GM12878 (cell line): Measurements from ENCODE around the gene DGAT2. TPM values are rescaled to one million over a fixed set of nuclear protein-coding genes. Genes with fewer than 3 reads are reported as not detected.

Experiments used
- ATAC-seq: fragments of 200-7000 bp; cut with Tn5 transposase; 3 replicates; pipeline ENCODE4 v1.9.1; 2020; ENCODE audit warnings: mild to moderate bottlenecking, moderate library complexity
- BruUV-seq: library from RNA; stranded (reverse); fragments of 400-500 nt; replicated peaks from 2 replicates; lab custom pipeline; 2021; lab: Mats Ljungman, UMichigan
- CTCF ChIA-PET: fragments of 300-600 bp; sonication (Branson Sonifier 250); formaldehyde crosslinking; extraction: SDS; loops from one replicate; lab custom pipeline; 2021; ENCODE audit warnings: inconsistent platforms; lab: Yijun Ruan, JAX
- POLR2A ChIA-PET: fragments of 350-600 bp; formaldehyde crosslinking; extraction: SDS; loops from one replicate; lab custom pipeline; 2021; ENCODE audit warnings: inconsistent platforms; lab: Charles Lee
- RAD21 ChIA-PET: fragments of 300-600 bp; sonication (Branson Sonifier 250); formaldehyde crosslinking; loops from one replicate; lab custom pipeline; 2023; ENCODE audit warnings: antibody characterized with exemption; ENCODE audit not compliant: unreplicated experiment; lab: Charles Lee
- SMC1A ChIA-PET: fragments of 300-600 bp; sonication (Branson Sonifier 250); formaldehyde crosslinking; loops from one replicate; lab custom pipeline; 2023; ENCODE audit not compliant: unreplicated experiment, uncharacterized antibody; lab: Charles Lee
- DNase-seq: peaks from one replicate; pipeline ENCODE4 v3.0.0-alpha.2; 2011; ENCODE audit warnings: low read depth, low spot score
- FAIRE-seq: peaks from 3 replicates; lab custom pipeline; 2011; peaks lifted over from hg19 to GRCh38; lab: Jason Lieb, UNC
- H2AFZ ChIP-seq: 2 replicates; pipeline ENCODE4 v1.6.0; 2011; ENCODE audit warnings: low read depth, low read length, control low read depth; ENCODE audit not compliant: control insufficient read depth
- H3K27ac ChIP-seq: 2 replicates; pipeline ENCODE4 v1.5.1; 2011; ENCODE audit warnings: control low read depth; ENCODE audit not compliant: control insufficient read depth, insufficient read depth
- H3K27me3 ChIP-seq, 2 experiments: replicated peaks in 1 of 2; 2 replicates each; pipeline versions ENCODE4 v1.6.0 to v1.6.1; 2011; ENCODE audit warnings: low read length in 1 of 2; ENCODE audit not compliant: control insufficient read depth in 2 of 2, insufficient read depth in 2 of 2
- H3K36me3 ChIP-seq, 2 experiments: 2 replicates each; pipeline ENCODE4 v1.5.1; 2011; ENCODE audit warnings: low read length in 1 of 2; ENCODE audit not compliant: control insufficient read depth in 2 of 2, insufficient read depth in 2 of 2
- H3K4me1 ChIP-seq: 2 replicates; pipeline ENCODE4 v1.6.1; 2011; ENCODE audit warnings: mild to moderate bottlenecking, low read length, moderate library complexity, mixed read lengths; ENCODE audit not compliant: control insufficient read depth, insufficient read depth
- H3K4me2 ChIP-seq: 2 replicates; pipeline ENCODE4 v1.6.0; 2011; ENCODE audit warnings: control low read depth; ENCODE audit not compliant: control insufficient read depth, insufficient read depth
- H3K4me3 ChIP-seq: fragments of 200-600 bp; sonication (generic); 2 replicates; pipeline ENCODE4 v1.5.1; 2016
- H3K79me2 ChIP-seq: 2 replicates; pipeline ENCODE4 v1.6.0; 2011; ENCODE audit warnings: low read length; ENCODE audit not compliant: control insufficient read depth, insufficient read depth
- H3K9ac ChIP-seq: 2 replicates; pipeline ENCODE4 v1.8.0; 2011; ENCODE audit warnings: low read length, control low read depth, mixed read lengths; ENCODE audit not compliant: control insufficient read depth, insufficient read depth
- H3K9me3 ChIP-seq: replicated peaks from 3 replicates; pipeline ENCODE4 v1.5.1; 2011; ENCODE audit warnings: mild to moderate bottlenecking, low read length; ENCODE audit not compliant: control insufficient read depth, insufficient read depth
- H4K20me1 ChIP-seq: 2 replicates; pipeline ENCODE4 v1.6.0; 2011; ENCODE audit not compliant: control insufficient read depth, insufficient read depth
- BCL11A ChIP-seq: IDR thresholded peaks from 2 replicates; pipeline ENCODE4 v1.6.1; 2011; ENCODE audit warnings: low read depth, low read length
- CREB1 ChIP-seq: IDR thresholded peaks from 2 replicates; pipeline ENCODE4 v1.6.1; 2012; ENCODE audit warnings: low read depth, mild to moderate bottlenecking, inconsistent platforms
- IKZF1 ChIP-seq: fragments of 450-650 bp; conservative IDR thresholded peaks from 2 replicates; pipeline ENCODE4 v1.6.1; 2017; ENCODE audit warnings: antibody characterized with exemption, mild to moderate bottlenecking
- IRF4 ChIP-seq: IDR thresholded peaks from 2 replicates; pipeline ENCODE4 v1.6.1; 2011; ENCODE audit warnings: low read depth, low read length
- JUNB ChIP-seq: IDR thresholded peaks from 2 replicates; pipeline ENCODE4 v1.6.1; 2016; ENCODE audit warnings: antibody characterized with exemption, mild to moderate bottlenecking
- MEF2A ChIP-seq: IDR thresholded peaks from 2 replicates; pipeline ENCODE4 v1.6.1; 2011; ENCODE audit warnings: low read depth, mild to moderate bottlenecking, low read length, moderate library complexity; ENCODE audit not compliant: insufficient read depth
- NFIC ChIP-seq: IDR thresholded peaks from 2 replicates; pipeline ENCODE4 v1.6.1; 2012; ENCODE audit warnings: low read depth, mild to moderate bottlenecking, inconsistent platforms, low read length, moderate library complexity
- PAX5 ChIP-seq: IDR thresholded peaks from 2 replicates; pipeline ENCODE4 v1.6.1; 2011; ENCODE audit warnings: low read depth, low read length, borderline replicate concordance
- PML ChIP-seq: IDR thresholded peaks from 2 replicates; pipeline ENCODE4 v1.6.1; 2012; ENCODE audit warnings: low read length, inconsistent platforms
- SMAD1 ChIP-seq: fragments of 450-650 bp; IDR thresholded peaks from 2 replicates; pipeline ENCODE4 v1.6.1; 2018; ENCODE audit warnings: mild to moderate bottlenecking, low read depth; ENCODE audit not compliant: partially characterized antibody
- SMAD5 ChIP-seq: IDR thresholded peaks from 2 replicates; pipeline ENCODE4 v1.6.1; 2016; ENCODE audit warnings: antibody characterized with exemption, low read depth
- TCF3 ChIP-seq: IDR thresholded peaks from 2 replicates; pipeline ENCODE4 v1.6.1; 2012; ENCODE audit warnings: low read depth, mild to moderate bottlenecking, low read length, borderline replicate concordance; ENCODE audit not compliant: insufficient read depth
- TCF7 ChIP-seq: IDR thresholded peaks from 2 replicates; pipeline ENCODE4 v1.6.1; 2014; ENCODE audit warnings: antibody characterized with exemption, borderline replicate concordance
- WGBS: methylation state at CpG from one replicate; pipeline ENCODE4 v1.1.6; 2016; ENCODE audit warnings: low lambda C conversion rate; ENCODE audit not compliant: insufficient replicate concordance, insufficient coverage; ENCODE audit errors: missing lambda C conversion rate; 5-methylcytosine and 5-hydroxymethylcytosine counted together
- in situ Hi-C: fragments of 300-500 bp; cut with MboI; formaldehyde crosslinking; loops from 9 replicates; pipeline ENCODE4 v1.14.3; 2018; ENCODE audit warnings: mixed read lengths
- intact Hi-C: fragments of 100-400 bp; cut with micrococcal nuclease; formaldehyde crosslinking; loops from one replicate; pipeline ENCODE4 v1.14.2; 2022; ENCODE audit not compliant: unreplicated experiment
- polyA plus RNA-seq, 11 experiments: library from polyadenylated mRNA; depleted of rRNA in 4 of 11; unstranded in 6 of 11; stranded (reverse) in 5 of 11; fragments of >200 nt; fragmentation: Nextera tagmentation in 4 of 11; fragmentation: Illumina TruSeq in 1 of 11; extraction: Ambion mirVana in 4 of 11; extraction: Trizol in 1 of 11; gene quantifications; 1 replicate in 1 of 11; 2 replicates in 10 of 11; pipeline versions ENCODE4 v1.2.1 to v1.2.3, GENCODE V29; 2011 to 2016; ENCODE audit warnings: inconsistent platforms in 2 of 11, missing spikeins in 2 of 11, low read depth in 1 of 11
- total RNA-seq, 4 experiments: library from RNA; depleted of rRNA in 3 of 4; stranded (reverse); fragments of >200 nt in 3 of 4; fragmentation: Illumina TruSeq in 1 of 4; extraction: Trizol in 1 of 4; gene quantifications; 2 replicates each; pipeline versions ENCODE4 v1.2.1 to v1.2.3, GENCODE V29; 2013 to 2021
- TF ChIP-seq, protein P1 (sequence below): fragments of 450-650 bp; formaldehyde crosslinking; IDR thresholded peaks from 2 replicates; pipeline ENCODE4 v1.4.0; 2022; ENCODE audit warnings: mild to moderate bottlenecking, moderate library complexity
- TF ChIP-seq, protein P2 (sequence below): fragments of 450-650 bp; IDR thresholded peaks from 2 replicates; pipeline ENCODE4 v1.6.1; 2016; ENCODE audit warnings: mild to moderate bottlenecking, moderate library complexity, borderline replicate concordance

Gene DGAT2
- total and polyA plus RNA-seq, 10 of the 15 experiments (the other 5 are each of a cell fraction or from before 2014, with no cell fraction given), result 5.1 to 25.9 (median 17.6) TPM

DNA sequence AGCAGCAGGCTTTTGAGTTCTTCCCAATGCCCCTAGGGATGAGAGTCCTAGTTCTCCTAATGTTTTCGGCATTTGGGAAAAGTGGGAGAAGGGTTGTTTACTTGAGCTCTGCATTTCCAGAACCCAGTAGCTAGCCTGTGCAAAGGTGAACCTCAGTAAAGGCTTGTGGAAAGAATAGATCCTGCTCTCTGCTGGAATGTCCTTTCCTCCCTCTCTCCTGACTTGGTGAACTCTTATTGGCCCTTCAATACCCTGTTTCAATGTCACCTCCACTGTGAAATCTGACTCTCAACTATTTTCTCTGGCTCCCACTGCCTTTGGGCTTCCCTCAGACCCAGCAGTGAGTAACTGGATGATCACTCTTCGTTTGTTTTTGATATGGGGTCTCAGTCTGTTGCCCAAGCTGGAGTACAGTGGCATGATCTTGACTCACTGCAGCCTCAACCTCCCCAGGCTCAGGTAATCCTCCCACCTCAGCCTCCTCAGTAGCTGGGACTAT, 44.0 kb downstream of the DGAT2 start (continued):
- no peak for TF ChIP-seq SMAD1

DNA sequence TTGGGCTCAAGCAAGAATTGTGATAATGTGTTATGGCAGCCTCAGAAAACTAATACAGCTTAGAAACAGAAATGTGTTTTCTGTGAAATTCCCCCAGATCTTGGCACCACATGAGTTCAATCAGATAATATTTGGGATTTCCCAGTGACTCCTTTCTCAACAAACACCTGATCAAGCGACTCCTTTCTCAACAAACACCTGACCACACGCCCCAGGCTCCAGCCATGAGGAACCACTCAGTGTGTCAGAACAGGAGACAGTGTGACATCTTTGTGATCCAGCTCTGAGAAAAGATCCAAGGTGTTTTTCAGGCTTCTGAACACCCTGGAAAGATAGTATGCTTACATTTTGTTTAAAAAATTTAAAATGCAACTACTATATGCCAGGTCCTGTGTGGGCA, 44.5 kb downstream of the DGAT2 start:
- in situ Hi-C loops, result no loop called here
- Histone ChIP-seq H3K4me2 (peak overlapping the region; percentile 93), H2AFZ (no peak overlapping the region), H3K9ac (peak overlapping the region; percentile 73; the same call in 1 of the 2 replicates), H3K79me2 (peaks cover 65% of the 10 kb centered on the region), H3K4me3 (peak overlapping the region; percentile 77; the same call in 1 of the 2 replicates), H4K20me1 (no peaks in the 10 kb centered on the region), H3K27ac (peak overlapping the region; percentile 94), H3K36me3 (no peaks in the 10 kb centered on the region), H3K27me3 (no peaks in the 10 kb centered on the region), H3K4me1 (peaks cover 41% of the 10 kb centered on the region), H3K9me3 (no peaks in the 10 kb centered on the region)
- DNase-seq (no peak), FAIRE-seq (no peak), ATAC-seq (peak; percentile 10)
- POLR2A ChIA-PET, result interaction anchor here (0.6 to 8.7 kb wide), 10 partner anchors 10 to 288 kb away, joined by 3 to 173 read pairs (median 4); no protein-coding TSS in a partner anchor
- BruUV-seq, result no TSS peak
- CTCF ChIA-PET, result interaction anchor here (1.2 to 13.1 kb wide), 8 partner anchors 10 to 339 kb away, joined by 3 to 183 read pairs (median 20); no protein-coding TSS in a partner anchor
- intact Hi-C loops, result loop anchor here (10.0 kb wide), 1 partner anchor 1818 kb away; no protein-coding TSS in a partner anchor
- 3% methylated on average over 2 of the region's 2 CpGs for WGBS
- RAD21 ChIA-PET, result interaction anchor here (1.0 to 10.4 kb wide), 8 partner anchors 10 to 340 kb away, joined by 3 to 111 read pairs (median 20); partner anchors contain the start of gene DGAT2
- SMC1A ChIA-PET, result interaction anchor here (0.6 to 6.5 kb wide), 17 partner anchors 10 to 339 kb away, joined by 3 to 111 read pairs (median 4); no protein-coding TSS in a partner anchor
- TF ChIP-seq, protein P1, sequence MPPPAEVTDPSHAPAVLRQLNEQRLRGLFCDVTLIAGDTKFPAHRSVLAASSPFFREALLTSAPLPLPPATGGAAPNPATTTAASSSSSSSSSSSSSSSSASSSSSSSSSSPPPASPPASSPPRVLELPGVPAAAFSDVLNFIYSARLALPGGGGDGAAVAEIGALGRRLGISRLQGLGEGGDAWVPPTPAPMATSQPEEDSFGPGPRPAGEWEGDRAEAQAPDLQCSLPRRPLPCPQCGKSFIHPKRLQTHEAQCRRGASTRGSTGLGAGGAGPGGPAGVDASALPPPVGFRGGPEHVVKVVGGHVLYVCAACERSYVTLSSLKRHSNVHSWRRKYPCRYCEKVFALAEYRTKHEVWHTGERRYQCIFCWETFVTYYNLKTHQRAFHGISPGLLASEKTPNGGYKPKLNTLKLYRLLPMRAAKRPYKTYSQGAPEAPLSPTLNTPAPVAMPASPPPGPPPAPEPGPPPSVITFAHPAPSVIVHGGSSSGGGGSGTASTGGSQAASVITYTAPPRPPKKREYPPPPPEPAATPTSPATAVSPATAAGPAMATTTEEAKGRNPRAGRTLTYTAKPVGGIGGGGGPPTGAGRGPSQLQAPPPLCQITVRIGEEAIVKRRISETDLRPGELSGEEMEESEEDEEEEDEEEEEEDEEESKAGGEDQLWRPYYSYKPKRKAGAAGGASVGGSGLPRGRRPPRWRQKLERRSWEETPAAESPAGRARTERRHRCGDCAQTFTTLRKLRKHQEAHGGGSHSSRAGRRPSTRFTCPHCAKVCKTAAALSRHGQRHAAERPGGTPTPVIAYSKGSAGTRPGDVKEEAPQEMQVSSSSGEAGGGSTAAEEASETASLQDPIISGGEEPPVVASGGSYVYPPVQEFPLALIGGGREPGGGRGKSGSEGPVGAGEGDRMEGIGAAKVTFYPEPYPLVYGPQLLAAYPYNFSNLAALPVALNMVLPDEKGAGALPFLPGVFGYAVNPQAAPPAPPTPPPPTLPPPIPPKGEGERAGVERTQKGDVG (CRISPR knock-in tag), result no peak
- TF ChIP-seq, protein P2, sequence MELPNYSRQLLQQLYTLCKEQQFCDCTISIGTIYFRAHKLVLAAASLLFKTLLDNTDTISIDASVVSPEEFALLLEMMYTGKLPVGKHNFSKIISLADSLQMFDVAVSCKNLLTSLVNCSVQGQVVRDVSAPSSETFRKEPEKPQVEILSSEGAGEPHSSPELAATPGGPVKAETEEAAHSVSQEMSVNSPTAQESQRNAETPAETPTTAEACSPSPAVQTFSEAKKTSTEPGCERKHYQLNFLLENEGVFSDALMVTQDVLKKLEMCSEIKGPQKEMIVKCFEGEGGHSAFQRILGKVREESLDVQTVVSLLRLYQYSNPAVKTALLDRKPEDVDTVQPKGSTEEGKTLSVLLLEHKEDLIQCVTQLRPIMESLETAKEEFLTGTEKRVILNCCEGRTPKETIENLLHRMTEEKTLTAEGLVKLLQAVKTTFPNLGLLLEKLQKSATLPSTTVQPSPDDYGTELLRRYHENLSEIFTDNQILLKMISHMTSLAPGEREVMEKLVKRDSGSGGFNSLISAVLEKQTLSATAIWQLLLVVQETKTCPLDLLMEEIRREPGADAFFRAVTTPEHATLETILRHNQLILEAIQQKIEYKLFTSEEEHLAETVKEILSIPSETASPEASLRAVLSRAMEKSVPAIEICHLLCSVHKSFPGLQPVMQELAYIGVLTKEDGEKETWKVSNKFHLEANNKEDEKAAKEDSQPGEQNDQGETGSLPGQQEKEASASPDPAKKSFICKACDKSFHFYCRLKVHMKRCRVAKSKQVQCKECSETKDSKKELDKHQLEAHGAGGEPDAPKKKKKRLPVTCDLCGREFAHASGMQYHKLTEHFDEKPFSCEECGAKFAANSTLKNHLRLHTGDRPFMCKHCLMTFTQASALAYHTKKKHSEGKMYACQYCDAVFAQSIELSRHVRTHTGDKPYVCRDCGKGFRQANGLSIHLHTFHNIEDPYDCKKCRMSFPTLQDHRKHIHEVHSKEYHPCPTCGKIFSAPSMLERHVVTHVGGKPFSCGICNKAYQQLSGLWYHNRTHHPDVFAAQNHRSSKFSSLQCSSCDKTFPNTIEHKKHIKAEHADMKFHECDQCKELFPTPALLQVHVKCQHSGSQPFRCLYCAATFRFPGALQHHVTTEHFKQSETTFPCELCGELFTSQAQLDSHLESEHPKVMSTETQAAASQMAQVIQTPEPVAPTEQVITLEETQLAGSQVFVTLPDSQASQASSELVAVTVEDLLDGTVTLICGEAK, result no peak
- TF ChIP-seq PML (no peak), TCF7 (no peak), TCF3 (peak; percentile 80), PAX5 (0 out of 2 replicates have a peak, but pooled peaks have one; percentile 25), BCL11A (peak; percentile 40; the same call in 1 of the 2 replicates), MEF2A (no peak), JUNB (peak; percentile 55), IKZF1 (0 out of 2 replicates have a peak, but pooled peaks have one; percentile 10), NFIC (peak; percentile 71; the same call in 1 of the 2 replicates), CREB1 (0 out of 2 replicates have a peak, but pooled peaks have one; percentile 31), IRF4 (no peak), SMAD5 (no peak)
